Prostate gland (tissue), 2 donors: ENCODE results near the gene TMEM141.
"Not testable (repeated sequence)": the region's sequence is repeated elsewhere in the genome, so short reads cannot be mapped to it uniquely, and the experiment has no call there.

ENCODE experiments used
- CTCF ChIP-seq, 4 experiments: fragments of 200-600 bp in 2 of 4; fragments of 450-650 bp in 2 of 4; sonication (generic) in 2 of 4; IDR thresholded peaks; 1 replicate in 3 of 4; 2 replicates in 1 of 4; pipeline ENCODE4 v1.5.1; 2016 to 2019; ENCODE audit warnings: antibody characterized with exemption in 4 of 4, mild to moderate bottlenecking in 2 of 4, moderate library complexity in 2 of 4
- POLR2A ChIP-seq: fragments of 450-650 bp; IDR thresholded peaks from one replicate; pipeline ENCODE4 v1.6.1; 2016; ENCODE audit warnings: antibody characterized with exemption, mild to moderate bottlenecking
- POLR2AphosphoS5 ChIP-seq: sonication (generic); formaldehyde crosslinking; IDR thresholded peaks from one replicate; pipeline ENCODE4 v1.6.1; 2017; ENCODE audit warnings: antibody characterized with exemption

GRCh38 chr9:136837856-136838277 is 46.7 kb downstream of the TMEM141 start:
- not testable (repeated sequence) for TF ChIP-seq POLR2AphosphoS5; CTCF (IDR thresholded peaks at IDR 0.05); POLR2A
